ENCODE measurements around the gene FAM168A.

GRCh38 chr11:73453562-73453961, 144.3 kb downstream of the FAM168A start:
- TF ChIP-seq CTCF (IDR thresholded peaks at IDR 0.05) = no peak
- no peak for TF ChIP-seq POLR2A (IDR thresholded peaks at IDR 0.05)

Measured in Peyer's patch (tissue), 4 donors.